Gastrocnemius medialis (tissue), 4 donors: ENCODE data around the gene GNG4.

ENCODE experiments used
- CTCF ChIP-seq, 5 experiments: fragments of 450-650 bp in 3 of 5; fragments of 200-600 bp in 2 of 5; sonication (generic) in 2 of 5; IDR thresholded peaks in 4 of 5; conservative IDR thresholded peaks in 1 of 5; 1 replicate in 4 of 5; 2 replicates in 1 of 5; pipeline ENCODE4 v1.5.1; 2016 to 2019; ENCODE audit warnings: antibody characterized with exemption in 5 of 5, mild to moderate bottlenecking in 3 of 5, moderate library complexity in 3 of 5
- POLR2A ChIP-seq, 2 donors: fragments of 450-650 bp; IDR thresholded peaks; one replicate each; pipeline ENCODE4 v1.6.1; 2017; ENCODE audit warnings: antibody characterized with exemption in 2 of 2, mild to moderate bottlenecking in 2 of 2, moderate library complexity in 2 of 2

- TF ChIP-seq CTCF (IDR thresholded peaks at IDR 0.05 in 4 of 5, conservative IDR thresholded peaks at IDR 0.05 in 1 of 5) (no peak), POLR2A (IDR thresholded peaks at IDR 0.05) (no peak)
These were observed 90.9 kb downstream of the GNG4 start for GRCh38 chr1:235558621-235559169.
